WTC11 (cell line): ENCODE data around the gene DTD1. TPM values are rescaled to one million over a fixed set of nuclear protein-coding genes. Genes with fewer than 3 reads are reported as not detected.

ENCODE experiments used
- ATAC-seq: fragments of 200-7000 bp; cut with Tn5 transposase; 2 replicates; pipeline ENCODE4 v1.10.0; 2021; ENCODE audit warnings: mild to moderate bottlenecking, moderate library complexity
- CTCF ChIA-PET: fragments of 300-600 bp; sonication (Branson Sonifier 250); formaldehyde crosslinking; loops from one replicate; lab custom pipeline; 2021; ENCODE audit warnings: antibody characterized with exemption; lab: Charles Lee
- POLR2A ChIA-PET: fragments of 350-600 bp; sonication (Branson Sonifier 250); formaldehyde crosslinking; loops from one replicate; lab custom pipeline; 2021; ENCODE audit warnings: antibody characterized with exemption; lab: Charles Lee
- DNase-seq: peaks from one replicate; pipeline ENCODE4 v3.0.0; 2021; ENCODE audit warnings: low spot score
- H3K27ac Mint-ChIP-seq: 2 replicates; pipeline ENCODE4 v1.8.0; 2021; ENCODE audit warnings: mixed read lengths
- H3K27me3 Mint-ChIP-seq: 2 replicates; pipeline ENCODE4 v1.8.0; 2021; ENCODE audit warnings: low read depth, mild to moderate bottlenecking, moderate library complexity, mixed read lengths
- H3K36me3 Mint-ChIP-seq: 2 replicates; pipeline ENCODE4 v1.8.0; 2021; ENCODE audit warnings: mixed read lengths
- H3K4me1 Mint-ChIP-seq: 2 replicates; pipeline ENCODE4 v1.8.0; 2022; ENCODE audit warnings: mixed read lengths
- H3K4me3 Mint-ChIP-seq: 2 replicates; pipeline ENCODE4 v1.8.0; 2021; ENCODE audit warnings: mild to moderate bottlenecking, moderate library complexity, mixed read lengths
- H3K9me3 Mint-ChIP-seq: 2 replicates; pipeline ENCODE4 v1.8.0; 2021; ENCODE audit warnings: mixed read lengths
- ELF4 ChIP-seq: sonication (generic); formaldehyde crosslinking; IDR thresholded peaks from 2 replicates; pipeline ENCODE4 v1.8.1; 2022; ENCODE audit warnings: low read depth, mild to moderate bottlenecking, moderate library complexity, missing genetic modification reagents
- EMX1 ChIP-seq: fragments of 250-450 bp; sonication (Bioruptor Pico); IDR thresholded peaks from 2 replicates; pipeline ENCODE4 v1.8.0; 2021; ENCODE audit warnings: mild to moderate bottlenecking
- FOXK1 ChIP-seq: sonication (generic); formaldehyde crosslinking; IDR thresholded peaks from 2 replicates; pipeline ENCODE4 v1.8.0; 2022; ENCODE audit warnings: mild to moderate bottlenecking, moderate library complexity, missing genetic modification reagents
- FOXP1 ChIP-seq: sonication (generic); formaldehyde crosslinking; IDR thresholded peaks from 2 replicates; pipeline ENCODE4 v1.8.0; 2022; ENCODE audit warnings: missing genetic modification reagents, mild to moderate bottlenecking, moderate library complexity, borderline replicate concordance
- HMGA2 ChIP-seq: fragments of 250-450 bp; sonication (Bioruptor Pico); IDR thresholded peaks from 2 replicates; pipeline ENCODE4 v1.4.0; 2021; ENCODE audit warnings: mild to moderate bottlenecking, moderate library complexity
- MXD4 ChIP-seq: fragments of 250-450 bp; sonication (Bioruptor Pico); IDR thresholded peaks from 2 replicates; pipeline ENCODE4 v1.8.0; 2021; ENCODE audit warnings: mild to moderate bottlenecking, moderate library complexity, borderline replicate concordance
- NFATC4 ChIP-seq: fragments of 250-450 bp; sonication (Bioruptor Pico); IDR thresholded peaks from 2 replicates; pipeline ENCODE4 v1.9.0; 2021; ENCODE audit warnings: mild to moderate bottlenecking
- NFE2L1 ChIP-seq: sonication (generic); formaldehyde crosslinking; IDR thresholded peaks from 2 replicates; pipeline ENCODE4 v1.8.1; 2023; ENCODE audit warnings: missing genetic modification reagents
- SOX15 ChIP-seq: fragments of 250-450 bp; sonication (Bioruptor Pico); IDR thresholded peaks from 2 replicates; pipeline ENCODE4 v1.9.0; 2021; ENCODE audit warnings: mild to moderate bottlenecking
- SP1 ChIP-seq: sonication (generic); formaldehyde crosslinking; conservative IDR thresholded peaks from 2 replicates; pipeline ENCODE4 v1.8.1; 2022; ENCODE audit warnings: missing genetic modification reagents
- TEAD1 ChIP-seq: sonication (generic); formaldehyde crosslinking; IDR thresholded peaks from 2 replicates; pipeline ENCODE4 v1.8.0; 2022; ENCODE audit warnings: mild to moderate bottlenecking, missing genetic modification reagents
- TP53 ChIP-seq: sonication (generic); formaldehyde crosslinking; IDR thresholded peaks from 2 replicates; pipeline ENCODE4 v1.8.1; 2023; ENCODE audit warnings: mild to moderate bottlenecking, missing genetic modification reagents
- ZBTB21 ChIP-seq: sonication (generic); formaldehyde crosslinking; IDR thresholded peaks from 2 replicates; pipeline ENCODE4 v1.8.1; 2023; ENCODE audit warnings: mild to moderate bottlenecking, missing genetic modification reagents, borderline replicate concordance
- ZNF138 ChIP-seq: sonication (generic); formaldehyde crosslinking; conservative IDR thresholded peaks from 2 replicates; pipeline ENCODE4 v1.8.1; 2022; ENCODE audit warnings: mild to moderate bottlenecking, moderate library complexity, missing genetic modification reagents
- ZNF396 ChIP-seq: fragments of 250-450 bp; sonication (Bioruptor Pico); IDR thresholded peaks from 2 replicates; pipeline ENCODE4 v1.8.0; 2021; ENCODE audit warnings: mild to moderate bottlenecking, moderate library complexity, borderline replicate concordance
- ZNF416 ChIP-seq: fragments of 250-450 bp; sonication (Bioruptor Pico); IDR thresholded peaks from 2 replicates; pipeline ENCODE4 v1.9.0; 2021; ENCODE audit warnings: mild to moderate bottlenecking, inconsistent platforms
- ZNF423 ChIP-seq: fragments of 250-450 bp; sonication (Bioruptor Pico); IDR thresholded peaks from 2 replicates; pipeline ENCODE4 v2.1.2; 2022; ENCODE audit warnings: mild to moderate bottlenecking, moderate library complexity
- total RNA-seq: library from RNA; stranded (reverse); gene quantifications from 3 replicates; pipeline ENCODE4 v1.2.3, GENCODE V29; 2021
- TF ChIP-seq, protein P1 (sequence below): fragments of 250-450 bp; sonication (Bioruptor Pico); IDR thresholded peaks from 2 replicates; pipeline ENCODE4 v1.8.0; 2021; ENCODE audit warnings: mild to moderate bottlenecking
- TF ChIP-seq, protein P2 (sequence below): sonication (generic); formaldehyde crosslinking; IDR thresholded peaks from 2 replicates; pipeline ENCODE4 v1.8.1; 2022; ENCODE audit warnings: low read depth, mild to moderate bottlenecking, moderate library complexity, missing genetic modification reagents, borderline replicate concordance
- TF ChIP-seq, protein P3 (sequence below): sonication (generic); formaldehyde crosslinking; IDR thresholded peaks from 2 replicates; pipeline ENCODE4 v1.8.0; 2023; ENCODE audit warnings: missing genetic modification reagents, mild to moderate bottlenecking, borderline replicate concordance
- TF ChIP-seq, protein P4 (sequence below): sonication (generic); formaldehyde crosslinking; IDR thresholded peaks from 2 replicates; pipeline ENCODE4 v1.8.1; 2023; ENCODE audit warnings: mild to moderate bottlenecking, missing genetic modification reagents

Gene DTD1
- total RNA-seq, 1 experiment from 2014 or later, result 71.1 TPM

DNA sequence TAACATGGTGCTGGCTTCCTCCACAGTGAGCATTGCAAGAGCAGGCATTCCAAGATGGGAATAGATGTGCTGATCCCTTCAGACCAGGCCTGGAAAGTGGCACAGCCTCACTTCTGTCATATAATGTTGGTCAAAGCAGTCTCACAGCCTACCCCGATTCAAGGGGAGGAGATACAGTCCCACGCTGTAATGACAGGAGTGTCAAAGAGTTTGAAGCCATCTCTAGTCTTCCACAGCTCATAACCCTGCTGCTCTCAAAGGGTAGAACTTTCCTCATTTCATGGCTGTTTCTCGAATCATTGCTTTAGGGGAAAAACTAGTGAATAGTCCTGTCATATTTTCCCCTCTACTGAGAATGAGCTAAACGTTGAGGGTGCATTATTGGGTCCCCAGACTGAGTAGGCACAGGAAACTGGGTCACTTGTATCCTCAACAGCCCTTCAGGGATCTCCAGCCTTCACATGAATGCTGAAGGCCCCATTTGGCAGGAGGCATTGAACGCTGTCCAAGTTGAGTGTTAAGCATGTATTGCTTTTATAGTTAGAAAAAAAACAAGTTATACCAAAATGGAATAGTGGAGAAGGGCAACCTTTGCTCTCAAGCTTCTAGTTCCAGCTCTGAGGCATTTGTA is 27.3 kb downstream of the DTD1 start (continued):
- TF ChIP-seq ZNF416 (CRISPR knock-in tag) (no peak), TP53 (CRISPR knock-in tag) (no peak), FOXK1 (CRISPR knock-in tag) (no peak), NFE2L1 (CRISPR knock-in tag) (no peak), ZNF396 (CRISPR knock-in tag) (no peak), ZNF423 (CRISPR knock-in tag) (no peak), FOXP1 (CRISPR knock-in tag) (no peak), EMX1 (no peak)
- TF ChIP-seq, protein P1, sequence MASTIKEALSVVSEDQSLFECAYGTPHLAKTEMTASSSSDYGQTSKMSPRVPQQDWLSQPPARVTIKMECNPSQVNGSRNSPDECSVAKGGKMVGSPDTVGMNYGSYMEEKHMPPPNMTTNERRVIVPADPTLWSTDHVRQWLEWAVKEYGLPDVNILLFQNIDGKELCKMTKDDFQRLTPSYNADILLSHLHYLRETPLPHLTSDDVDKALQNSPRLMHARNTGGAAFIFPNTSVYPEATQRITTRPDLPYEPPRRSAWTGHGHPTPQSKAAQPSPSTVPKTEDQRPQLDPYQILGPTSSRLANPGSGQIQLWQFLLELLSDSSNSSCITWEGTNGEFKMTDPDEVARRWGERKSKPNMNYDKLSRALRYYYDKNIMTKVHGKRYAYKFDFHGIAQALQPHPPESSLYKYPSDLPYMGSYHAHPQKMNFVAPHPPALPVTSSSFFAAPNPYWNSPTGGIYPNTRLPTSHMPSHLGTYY, result no peak
- TF ChIP-seq, protein P2, sequence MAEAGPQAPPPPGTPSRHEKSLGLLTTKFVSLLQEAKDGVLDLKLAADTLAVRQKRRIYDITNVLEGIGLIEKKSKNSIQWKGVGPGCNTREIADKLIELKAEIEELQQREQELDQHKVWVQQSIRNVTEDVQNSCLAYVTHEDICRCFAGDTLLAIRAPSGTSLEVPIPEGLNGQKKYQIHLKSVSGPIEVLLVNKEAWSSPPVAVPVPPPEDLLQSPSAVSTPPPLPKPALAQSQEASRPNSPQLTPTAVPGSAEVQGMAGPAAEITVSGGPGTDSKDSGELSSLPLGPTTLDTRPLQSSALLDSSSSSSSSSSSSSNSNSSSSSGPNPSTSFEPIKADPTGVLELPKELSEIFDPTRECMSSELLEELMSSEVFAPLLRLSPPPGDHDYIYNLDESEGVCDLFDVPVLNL (CRISPR knock-in tag), result no peak

DNA sequence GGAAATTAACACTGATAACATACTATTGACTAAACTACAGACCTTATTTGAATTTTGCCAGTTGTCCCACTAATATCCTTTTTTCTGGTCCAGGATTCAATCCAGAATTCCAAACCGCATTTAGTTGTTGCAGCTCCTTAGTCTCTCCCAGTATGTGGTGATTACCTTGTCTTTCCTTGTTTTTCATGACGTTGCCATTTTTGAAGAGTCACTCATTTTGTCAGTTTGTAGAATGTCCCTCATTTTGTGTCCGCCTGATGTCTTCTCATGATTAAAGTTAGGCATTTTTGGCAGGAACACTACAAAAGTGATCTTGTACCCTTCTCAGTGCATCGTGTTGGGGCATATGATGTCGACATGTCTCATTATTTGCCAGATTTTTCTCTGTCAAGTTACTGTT is 33.1 kb downstream of the DTD1 start:
- Mint-ChIP-seq H3K9me3 (peaks cover 3% of the 10 kb centered on the region; the same call in 1 of the 2 replicates), H3K27me3 (no peaks in the 10 kb centered on the region), H3K4me3 (no peak overlapping the region), H3K36me3 (0 out of 2 replicates have a peak, but pooled peaks cover 2% of the 10 kb centered on the region), H3K27ac (no peak overlapping the region), H3K4me1 (no peaks in the 10 kb centered on the region)
- no peak for ATAC-seq
- TF ChIP-seq TEAD1 (CRISPR knock-in tag) (no peak), TP53 (CRISPR knock-in tag) (no peak), MXD4 (CRISPR knock-in tag) (no peak), NFATC4 (no peak), ZBTB21 (CRISPR knock-in tag) (no peak), HMGA2 (no peak), SOX15 (no peak), ZNF138 (CRISPR knock-in tag) (no peak), SP1 (CRISPR knock-in tag) (no peak), ELF4 (no peak)
- TF ChIP-seq, protein P3, sequence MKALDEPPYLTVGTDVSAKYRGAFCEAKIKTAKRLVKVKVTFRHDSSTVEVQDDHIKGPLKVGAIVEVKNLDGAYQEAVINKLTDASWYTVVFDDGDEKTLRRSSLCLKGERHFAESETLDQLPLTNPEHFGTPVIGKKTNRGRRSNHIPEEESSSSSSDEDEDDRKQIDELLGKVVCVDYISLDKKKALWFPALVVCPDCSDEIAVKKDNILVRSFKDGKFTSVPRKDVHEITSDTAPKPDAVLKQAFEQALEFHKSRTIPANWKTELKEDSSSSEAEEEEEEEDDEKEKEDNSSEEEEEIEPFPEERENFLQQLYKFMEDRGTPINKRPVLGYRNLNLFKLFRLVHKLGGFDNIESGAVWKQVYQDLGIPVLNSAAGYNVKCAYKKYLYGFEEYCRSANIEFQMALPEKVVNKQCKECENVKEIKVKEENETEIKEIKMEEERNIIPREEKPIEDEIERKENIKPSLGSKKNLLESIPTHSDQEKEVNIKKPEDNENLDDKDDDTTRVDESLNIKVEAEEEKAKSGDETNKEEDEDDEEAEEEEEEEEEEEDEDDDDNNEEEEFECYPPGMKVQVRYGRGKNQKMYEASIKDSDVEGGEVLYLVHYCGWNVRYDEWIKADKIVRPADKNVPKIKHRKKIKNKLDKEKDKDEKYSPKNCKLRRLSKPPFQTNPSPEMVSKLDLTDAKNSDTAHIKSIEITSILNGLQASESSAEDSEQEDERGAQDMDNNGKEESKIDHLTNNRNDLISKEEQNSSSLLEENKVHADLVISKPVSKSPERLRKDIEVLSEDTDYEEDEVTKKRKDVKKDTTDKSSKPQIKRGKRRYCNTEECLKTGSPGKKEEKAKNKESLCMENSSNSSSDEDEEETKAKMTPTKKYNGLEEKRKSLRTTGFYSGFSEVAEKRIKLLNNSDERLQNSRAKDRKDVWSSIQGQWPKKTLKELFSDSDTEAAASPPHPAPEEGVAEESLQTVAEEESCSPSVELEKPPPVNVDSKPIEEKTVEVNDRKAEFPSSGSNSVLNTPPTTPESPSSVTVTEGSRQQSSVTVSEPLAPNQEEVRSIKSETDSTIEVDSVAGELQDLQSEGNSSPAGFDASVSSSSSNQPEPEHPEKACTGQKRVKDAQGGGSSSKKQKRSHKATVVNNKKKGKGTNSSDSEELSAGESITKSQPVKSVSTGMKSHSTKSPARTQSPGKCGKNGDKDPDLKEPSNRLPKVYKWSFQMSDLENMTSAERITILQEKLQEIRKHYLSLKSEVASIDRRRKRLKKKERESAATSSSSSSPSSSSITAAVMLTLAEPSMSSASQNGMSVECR (CRISPR knock-in tag), result no peak
- TF ChIP-seq, protein P4, sequence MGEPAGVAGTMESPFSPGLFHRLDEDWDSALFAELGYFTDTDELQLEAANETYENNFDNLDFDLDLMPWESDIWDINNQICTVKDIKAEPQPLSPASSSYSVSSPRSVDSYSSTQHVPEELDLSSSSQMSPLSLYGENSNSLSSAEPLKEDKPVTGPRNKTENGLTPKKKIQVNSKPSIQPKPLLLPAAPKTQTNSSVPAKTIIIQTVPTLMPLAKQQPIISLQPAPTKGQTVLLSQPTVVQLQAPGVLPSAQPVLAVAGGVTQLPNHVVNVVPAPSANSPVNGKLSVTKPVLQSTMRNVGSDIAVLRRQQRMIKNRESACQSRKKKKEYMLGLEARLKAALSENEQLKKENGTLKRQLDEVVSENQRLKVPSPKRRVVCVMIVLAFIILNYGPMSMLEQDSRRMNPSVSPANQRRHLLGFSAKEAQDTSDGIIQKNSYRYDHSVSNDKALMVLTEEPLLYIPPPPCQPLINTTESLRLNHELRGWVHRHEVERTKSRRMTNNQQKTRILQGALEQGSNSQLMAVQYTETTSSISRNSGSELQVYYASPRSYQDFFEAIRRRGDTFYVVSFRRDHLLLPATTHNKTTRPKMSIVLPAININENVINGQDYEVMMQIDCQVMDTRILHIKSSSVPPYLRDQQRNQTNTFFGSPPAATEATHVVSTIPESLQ (CRISPR knock-in tag), result no peak
- TF ChIP-seq, protein P1, result no peak
- ChIA-PET CTCF (interaction anchor here (2.6 kb wide), 1 partner anchor 11 kb away, joined by 7 read pairs; no protein-coding TSS in a partner anchor), POLR2A (no interaction called here)
- DNase-seq, result no peak
